A549 treated with AZD9567 at 1 μM for 4 hours (cell line): Measurements from ENCODE around the gene LIPT1. TPM values are rescaled to one million over a fixed set of nuclear protein-coding genes. Genes with fewer than 3 reads are reported as not detected.

ENCODE experiments used
- total RNA-seq: library from RNA; stranded (reverse); fragments of 200-300 nt; extraction: Qiagen RNA extraction; gene quantifications from 5 replicates; pipeline ENCODE4 v1.2.3, GENCODE V29; 2022; ENCODE audit not compliant: insufficient read depth

LIPT1 gene
- total RNA-seq: 3.5 to 4.2 TPM (median 4.0 TPM) in 5 replicates

GRCh38 chr2:99154643-99155536 lies at the start of gene LIPT1, which contains the start of gene TSGA10:
Gene LIPT1, plus strand, starts transcription at chr2:99154967. Its CDS starts 6,991 bp downstream, at chr2:99161958.
Gene TSGA10, minus strand, starts transcription at chr2:99154942. Its CDS starts 45,503 bp downstream, at chr2:99109439.

DNA sequence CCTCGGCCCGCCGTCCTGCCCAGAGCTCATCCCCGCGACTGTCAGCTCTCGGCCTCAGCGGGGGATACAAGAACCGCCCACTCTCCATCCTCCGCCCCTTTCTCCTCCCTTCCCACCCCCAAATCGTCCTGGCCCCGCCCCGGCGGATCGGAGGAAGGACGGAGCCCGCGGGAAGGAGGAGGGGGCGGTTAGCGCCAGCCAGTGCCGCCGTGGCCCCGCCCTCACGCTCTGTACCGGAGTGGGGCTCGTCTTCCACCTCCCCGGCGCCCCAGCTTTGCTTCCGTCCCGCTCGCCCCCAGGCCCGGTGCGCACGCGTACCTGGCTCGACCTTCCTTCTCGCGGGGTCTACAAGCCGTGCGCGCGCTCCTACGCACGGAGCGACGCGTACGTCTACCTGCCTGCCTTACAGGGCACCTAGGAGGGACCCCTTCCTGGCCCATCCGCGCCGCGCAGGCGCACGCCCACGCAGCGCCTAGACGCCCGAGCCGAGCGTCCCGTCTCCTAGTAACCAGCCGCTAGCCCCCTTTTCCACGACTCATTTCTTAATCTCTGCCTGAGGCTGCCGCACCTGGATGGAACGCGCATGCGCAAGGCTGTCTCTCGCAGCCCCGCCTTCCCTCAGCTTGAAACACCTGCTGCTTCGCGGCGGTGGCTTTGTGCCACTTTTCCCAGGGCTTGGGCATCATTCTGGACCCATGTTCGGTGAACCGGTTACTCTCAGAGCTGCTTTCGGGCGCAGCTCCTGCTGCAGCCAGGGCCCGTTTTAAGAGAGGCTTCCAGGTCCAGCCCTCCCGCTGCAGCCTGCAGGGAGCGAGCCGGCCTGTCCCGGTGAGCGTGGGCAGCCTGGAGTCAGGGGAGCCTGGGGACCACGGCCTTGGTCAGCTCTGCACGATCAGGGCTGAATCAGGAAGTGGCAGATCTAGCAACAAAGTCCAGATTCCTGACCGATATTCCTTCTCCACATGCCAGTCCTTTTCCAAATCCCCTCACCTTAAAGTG lies 13.4 kb upstream of the LIPT1 start, which contains the start of gene C2orf15:
Gene C2orf15 (plus strand): TSS at position 598 of the 999 bp plus-strand sequence. CDS start 8,852 bp downstream, outside the sequence.

DNA sequence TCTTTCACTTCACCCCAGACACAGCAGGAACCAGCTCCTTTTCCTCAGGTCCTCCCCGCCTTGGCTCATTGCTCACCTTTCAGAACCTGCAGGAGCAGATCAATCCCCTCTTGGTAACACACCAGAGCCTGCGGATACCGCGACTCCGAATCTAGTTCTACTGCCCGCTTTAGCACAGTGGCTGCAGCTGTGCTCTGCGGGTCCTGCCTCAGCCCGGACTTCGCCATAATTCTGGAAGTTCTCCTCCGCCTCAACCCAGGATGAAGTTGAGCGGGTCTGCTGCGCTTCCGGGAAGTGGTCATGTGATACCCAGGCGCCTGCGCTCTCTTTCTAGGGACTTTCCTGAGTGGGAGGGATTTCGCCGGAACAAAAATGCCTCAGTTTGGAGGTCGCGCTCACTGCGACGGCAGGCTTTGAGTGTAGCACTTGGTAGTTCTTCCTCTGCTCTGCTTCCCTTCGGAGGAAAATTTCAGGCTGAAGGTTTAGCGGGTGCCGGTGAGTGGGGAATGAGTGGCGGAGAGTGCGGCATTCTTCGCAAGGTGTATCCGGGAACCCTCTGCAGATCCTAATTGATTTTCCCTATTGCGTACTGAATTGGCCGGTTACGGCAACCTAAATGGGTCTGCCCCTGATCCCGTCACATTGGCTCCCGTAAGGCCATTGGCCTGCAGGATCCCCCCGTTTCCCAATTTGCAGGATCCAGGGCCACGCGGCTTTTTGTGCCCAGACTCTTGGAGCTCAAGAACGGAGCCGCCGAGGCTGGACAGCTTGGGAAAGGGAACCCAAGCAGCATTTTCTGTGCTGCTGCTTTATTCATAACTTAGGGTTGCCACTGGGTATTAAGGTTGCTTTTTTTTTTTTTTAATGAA lies 26.2 kb downstream of the LIPT1 start, which contains the start of the genes MITD1 and MRPL30:
Gene MITD1 (minus strand): TSS at position 304 of the 869 bp plus-strand sequence. CDS start 77 bp downstream, at position 227.
Gene MRPL30 (plus strand): TSS at position 430 of the 869 bp plus-strand sequence. CDS start 5,020 bp downstream, outside the sequence.

Other genes with a start within 250 kb of the LIPT1 start
- gene CRACDL, start 218.7 kb upstream of the LIPT1 start, total RNA-seq: 0.66 to 3.1 TPM (median 2.9 TPM) in 5 replicates
- gene C2orf15, start 13.3 kb upstream of the LIPT1 start, total RNA-seq: 0.42 to 0.70 TPM (median 0.54 TPM) in 4 of 5 replicates, not detected in the other
- gene TSGA10, start within 50 bp of the LIPT1 start, total RNA-seq: 2.3 to 6.0 TPM (median 4.5 TPM) in 5 replicates
- 23.9 to 27.5 TPM (median 25.1 TPM) in 5 replicates for gene MITD1, start 26.1 kb downstream of the LIPT1 start, total RNA-seq
- gene MRPL30, start 26.2 kb downstream of the LIPT1 start, total RNA-seq: 31.1 to 67.7 TPM (median 34.1 TPM) in 5 replicates
- gene LYG2, start 100.7 kb downstream of the LIPT1 start, total RNA-seq: not detected in 5 replicates
- gene LYG1, start 146.2 kb downstream of the LIPT1 start, total RNA-seq: 1.7 to 2.4 TPM (median 1.9 TPM) in 4 of 5 replicates, not detected in the other
- gene TXNDC9, start 181.4 kb downstream of the LIPT1 start, total RNA-seq: 38.3 to 55.0 TPM (median 43.4 TPM) in 5 replicates
- gene EIF5B, start 182.4 kb downstream of the LIPT1 start, total RNA-seq: 54.9 to 80.0 TPM (median 55.3 TPM) in 5 replicates